ENCODE results near the gene GRB10.
"Not testable (repeated sequence)": the region's sequence is repeated elsewhere in the genome, so short reads cannot be mapped to it uniquely, and the experiment has no call there.

The GRB10 gene

DNA sequence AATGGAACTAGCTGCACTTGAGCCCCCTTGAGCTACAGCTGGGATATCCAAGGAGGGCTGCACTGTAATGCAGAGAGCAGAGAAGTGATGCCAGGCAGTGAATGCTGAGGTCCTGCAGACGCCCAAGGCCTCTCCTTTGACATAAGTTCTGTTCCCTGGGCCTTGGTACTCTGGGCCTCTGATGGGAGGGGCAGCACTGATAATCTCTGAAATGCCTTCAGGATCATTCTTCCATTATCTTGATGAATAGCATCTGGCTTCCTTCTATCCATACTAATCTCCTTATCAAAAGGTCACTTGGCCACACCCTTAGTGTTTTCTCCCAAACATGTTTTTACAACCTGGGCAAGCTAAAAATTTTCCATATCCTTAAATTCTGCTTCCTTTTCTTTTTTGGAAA, 6.9 kb downstream of the GRB10 start:
- DNase-seq: no peak

- DNase-seq: no peak
These were observed 7.5 kb downstream of the GRB10 start for GRCh38 chr7:50775231-50775630.

DNA sequence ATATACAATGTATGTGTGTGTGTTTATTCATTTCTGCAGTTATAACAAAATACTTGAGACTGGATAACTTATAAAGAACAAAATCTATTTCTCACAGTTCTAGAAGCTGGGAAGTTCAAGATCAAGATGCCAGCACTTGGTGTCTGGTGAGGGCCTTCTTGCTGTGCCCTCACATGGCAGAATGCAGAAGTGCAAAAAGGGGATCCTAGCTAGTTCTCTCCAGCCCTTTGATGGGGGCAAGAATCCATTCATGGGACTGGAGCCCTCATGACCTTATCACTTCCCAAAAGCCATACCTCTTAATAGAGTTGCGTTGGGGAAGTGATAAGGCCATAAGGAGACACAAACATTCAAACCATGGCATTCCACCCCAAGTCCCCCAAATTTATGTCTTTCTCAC, 8.4 kb downstream of the GRB10 start:
- no peak for DNase-seq

DNA sequence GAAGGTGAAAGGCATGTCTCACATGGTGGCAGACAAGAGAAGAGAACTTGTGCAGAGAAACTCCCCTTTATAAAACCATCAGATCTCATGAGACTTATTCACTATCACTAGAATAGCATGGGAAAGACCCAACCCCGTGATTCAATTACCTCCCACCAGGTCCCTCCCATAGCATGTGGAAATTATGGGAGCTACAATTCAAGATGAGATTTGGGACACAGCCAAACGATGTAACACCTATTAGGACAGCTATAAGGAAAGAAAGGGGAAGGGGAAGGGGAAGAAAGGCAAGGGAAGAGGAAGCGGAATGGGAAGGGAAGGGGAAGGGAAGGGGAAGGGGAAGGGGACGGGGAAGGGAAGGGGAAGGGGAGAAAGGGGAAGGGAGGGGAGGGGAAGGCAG, 9.6 kb downstream of the GRB10 start:
- not testable (repeated sequence) for DNase-seq

GRCh38 chr7:50771120-50772002, 11.3 kb downstream of the GRB10 start:
- DNase-seq: no peak

GRCh38 chr7:50768485-50769474, 13.9 kb downstream of the GRB10 start:
- no peak for DNase-seq

- no peak for DNase-seq
These were observed 15.9 kb downstream of the GRB10 start for GRCh38 chr7:50766849-50767207.

- DNase-seq: no peak
These were observed 16.4 kb downstream of the GRB10 start for GRCh38 chr7:50766106-50766848.

DNA sequence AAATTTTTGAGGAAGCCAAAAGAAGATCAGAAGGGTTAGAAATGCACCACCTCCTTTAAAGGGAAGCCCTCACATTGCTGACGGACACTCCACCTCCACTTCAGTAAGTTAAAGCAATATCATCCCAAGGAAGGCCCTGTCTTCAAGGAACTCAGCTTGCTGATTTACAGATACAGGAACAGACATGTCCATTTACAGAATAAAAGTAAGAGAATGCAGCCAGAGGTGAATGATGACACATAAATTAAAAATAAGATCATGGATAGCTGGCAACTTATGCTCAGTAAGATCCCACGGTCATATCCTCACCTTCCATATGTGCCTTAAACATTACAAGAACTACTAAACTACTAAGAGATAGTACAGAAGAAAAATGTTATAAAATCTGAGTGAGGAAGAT, 20.4 kb downstream of the GRB10 start:
- no peak for DNase-seq

DNA sequence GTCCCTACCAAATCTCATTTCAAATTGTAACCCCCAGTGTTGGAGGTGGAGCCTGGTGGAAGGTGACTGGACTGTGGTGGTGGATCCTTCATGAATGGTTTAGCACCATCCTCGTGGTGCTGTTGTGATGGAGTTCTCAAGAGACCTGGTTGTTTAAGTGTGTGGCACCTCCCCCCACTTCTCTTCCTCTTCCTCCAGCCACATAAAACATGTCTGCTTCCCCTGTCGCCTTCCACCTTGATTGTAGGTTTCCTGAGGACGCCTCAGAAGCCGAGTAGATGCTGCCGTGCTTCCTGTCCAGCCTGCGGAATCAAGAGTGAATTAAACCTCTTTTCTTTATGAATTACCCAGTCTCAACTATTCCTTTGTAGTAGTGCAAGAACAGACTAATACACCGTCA, 21.0 kb downstream of the GRB10 start:
- DNase-seq: no peak

DNA sequence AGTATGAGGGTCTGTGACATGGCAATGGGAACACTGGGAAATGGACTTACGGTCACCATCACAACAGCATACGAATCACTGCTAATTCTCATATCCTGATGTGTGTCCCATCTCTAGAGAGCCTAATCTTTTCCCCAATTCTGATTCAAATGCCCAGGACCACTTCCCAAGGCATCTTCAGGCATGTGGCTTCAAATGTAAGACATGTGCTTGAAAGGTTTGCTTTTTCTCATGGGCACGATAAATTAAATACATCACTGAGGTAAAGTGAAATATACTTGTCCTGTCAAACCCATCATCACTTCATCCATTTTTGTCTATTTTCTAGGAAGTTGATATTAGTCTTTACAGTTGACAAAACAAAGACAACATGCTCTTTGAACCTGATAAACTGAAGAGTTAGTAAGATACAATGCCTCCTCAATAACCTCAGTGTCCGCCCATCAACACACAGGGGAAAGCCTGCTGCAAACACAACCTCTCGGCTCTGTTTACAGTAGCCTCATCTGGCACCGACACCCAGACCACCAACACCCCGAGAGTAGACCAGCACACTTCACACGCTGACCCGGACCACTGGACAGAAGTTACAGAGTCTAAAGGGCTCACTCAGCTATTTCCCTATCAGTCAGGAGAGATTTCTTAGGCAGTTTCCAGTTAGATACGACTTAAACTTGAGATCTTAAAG, 24.8 kb downstream of the GRB10 start:
- no peak for DNase-seq

DNA sequence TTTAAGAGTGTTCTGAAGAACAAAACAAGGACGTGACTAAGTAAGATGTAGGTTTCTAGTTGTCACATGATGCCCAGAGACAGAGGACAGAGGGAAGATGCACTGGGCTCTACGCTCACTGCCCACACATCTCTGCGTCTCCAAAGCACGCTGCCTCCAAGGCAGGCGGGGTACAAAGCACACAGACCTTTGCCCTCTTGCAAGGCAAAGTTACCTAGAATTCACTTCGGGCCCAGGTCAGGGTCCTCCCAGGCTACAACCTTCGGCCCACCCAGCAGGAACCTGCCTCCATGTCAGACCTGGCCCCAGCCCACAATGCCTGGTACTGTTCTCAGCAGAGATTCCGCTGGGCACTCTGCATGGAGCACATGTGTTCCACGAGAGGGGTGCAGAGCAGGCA, 26.5 kb downstream of the GRB10 start:
- DNase-seq: no peak

DNA sequence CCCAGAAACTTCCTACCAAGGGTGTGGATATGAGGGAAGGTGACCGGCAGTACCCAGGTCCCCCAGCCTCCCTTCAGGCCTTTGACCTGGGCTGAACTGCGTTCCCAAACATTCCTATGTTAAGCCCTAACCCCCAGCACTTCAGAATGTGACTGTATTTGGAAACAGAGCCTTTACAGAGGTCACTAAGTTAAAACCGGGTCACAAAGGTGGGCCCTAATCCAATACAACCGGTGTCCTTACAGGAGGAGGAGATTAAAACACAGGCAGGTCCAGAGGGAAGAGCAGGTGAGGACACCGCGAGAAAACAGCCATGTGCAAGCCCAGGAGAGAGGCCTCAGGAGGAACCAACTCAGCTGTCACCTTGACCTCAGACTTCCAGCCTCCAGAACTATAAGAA, 28.0 kb downstream of the GRB10 start:
- no peak for DNase-seq

DNA sequence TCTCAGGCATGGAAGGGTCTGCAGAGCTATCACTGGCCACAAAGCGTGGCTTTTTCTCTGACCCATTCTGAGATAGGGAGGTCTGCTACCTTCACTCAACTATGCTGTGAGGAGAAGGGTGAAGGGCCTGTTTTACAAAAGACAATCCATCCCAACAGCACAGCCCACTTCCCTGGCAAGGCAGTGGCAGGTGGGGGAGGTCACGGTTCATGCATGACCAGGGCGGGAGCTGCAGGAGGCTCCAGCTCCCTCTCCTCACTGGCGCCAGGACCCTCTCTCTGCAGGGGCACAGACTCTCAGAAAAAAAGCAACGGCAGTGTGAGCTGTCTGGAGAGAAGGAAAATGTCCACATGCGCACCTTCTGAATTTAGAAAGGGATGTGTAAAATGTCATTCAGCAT, 28.5 kb downstream of the GRB10 start:
- no peak for DNase-seq

DNA sequence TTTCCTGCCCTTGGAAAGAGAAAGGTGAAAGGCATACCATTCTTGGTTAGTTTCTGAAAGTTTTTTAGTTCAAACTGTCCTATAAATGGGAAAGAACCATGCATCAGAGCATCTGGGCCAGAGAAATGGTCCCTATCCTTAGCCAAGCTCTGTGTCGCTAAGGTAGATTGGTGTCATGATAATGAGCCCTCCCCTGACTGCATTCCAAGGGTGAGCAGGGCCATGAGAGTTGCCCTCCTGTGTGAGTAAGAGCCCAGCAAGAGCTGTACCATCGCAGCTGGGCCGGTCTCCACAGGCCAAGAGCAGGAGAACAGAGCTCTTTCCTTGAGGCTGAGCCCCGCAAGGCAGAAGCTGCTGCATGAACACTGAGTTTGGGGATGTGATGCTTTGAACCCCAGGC, 30.3 kb downstream of the GRB10 start:
- DNase-seq: no peak

GRCh38 chr7:50751146-50751545, 31.6 kb downstream of the GRB10 start:
- no peak for DNase-seq

DNA sequence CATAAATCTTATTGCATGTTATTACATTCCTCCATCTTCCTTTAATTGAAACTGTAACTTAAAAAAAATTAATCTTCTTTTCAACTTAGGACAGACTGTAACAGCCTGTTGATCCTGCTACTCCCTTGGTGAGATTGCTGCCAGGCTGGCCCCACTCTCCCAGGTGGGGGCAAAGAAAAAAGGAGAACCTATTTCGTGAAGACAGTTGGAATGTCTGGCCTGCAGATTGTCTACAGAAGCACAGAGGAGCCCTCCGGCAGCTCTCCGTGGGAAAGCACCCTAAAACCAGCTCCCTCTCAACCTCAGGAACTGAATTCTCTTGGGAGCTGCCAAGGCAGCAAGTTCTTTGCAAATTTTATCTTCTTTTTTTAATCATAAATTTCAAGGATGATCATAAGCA, 32.8 kb downstream of the GRB10 start:
- DNase-seq: no peak

DNA sequence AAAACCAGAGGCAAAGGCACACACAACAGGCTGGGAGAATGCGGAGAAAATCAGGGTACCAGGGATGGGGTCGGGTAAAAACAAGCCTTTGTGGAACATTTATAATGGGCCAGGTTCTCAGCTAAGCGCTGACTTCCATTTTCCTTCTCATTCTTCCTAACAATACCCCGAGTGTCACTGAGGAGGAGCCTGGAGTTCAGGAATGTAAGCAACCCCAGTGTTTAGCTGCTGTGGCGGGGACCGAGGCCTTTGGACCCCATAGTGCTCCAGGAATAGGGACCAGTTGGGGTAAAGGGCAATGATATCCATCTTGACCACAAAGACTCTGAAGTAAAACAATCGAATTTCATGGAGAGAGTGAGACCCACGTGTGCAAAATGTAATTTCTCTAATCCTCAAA, 34.2 kb downstream of the GRB10 start:
- DNase-seq: no peak

GRCh38 chr7:50745835-50746234, 36.9 kb downstream of the GRB10 start:
- DNase-seq: no peak

GRCh38 chr7:50745336-50745735, 37.4 kb downstream of the GRB10 start:
- DNase-seq: no peak

- DNase-seq: no peak
These were observed 38.8 kb downstream of the GRB10 start for GRCh38 chr7:50743893-50744292.

- no peak for DNase-seq
These were observed 39.7 kb downstream of the GRB10 start for GRCh38 chr7:50743016-50743415.

- no peak for DNase-seq
These were observed 40.3 kb downstream of the GRB10 start for GRCh38 chr7:50742401-50742800.
